Ishikawa (cell line): ENCODE data around the gene RIMBP2.

ENCODE experiments used
- CEBPB ChIP-seq: IDR thresholded peaks from 2 replicates; pipeline ENCODE4 v1.6.1; 2012
- CREB1 ChIP-seq: IDR thresholded peaks from 2 replicates; pipeline ENCODE4 v1.6.1; 2012; ENCODE audit warnings: low read depth
- EGR1 ChIP-seq: IDR thresholded peaks from 2 replicates; pipeline ENCODE4 v1.6.1; 2012
- EP300 ChIP-seq: IDR thresholded peaks from 2 replicates; pipeline ENCODE4 v1.6.1; 2012; ENCODE audit warnings: borderline replicate concordance
- FOXM1 ChIP-seq: IDR thresholded peaks from 2 replicates; pipeline ENCODE4 v1.6.1; 2012; ENCODE audit warnings: low read depth, borderline replicate concordance
- MAX ChIP-seq: IDR thresholded peaks from 2 replicates; pipeline ENCODE4 v1.6.1; 2012
- NFIC ChIP-seq: IDR thresholded peaks from 2 replicates; pipeline ENCODE4 v1.6.1; 2012
- RAD21 ChIP-seq: IDR thresholded peaks from 2 replicates; pipeline ENCODE4 v1.6.1; 2012; ENCODE audit warnings: low read depth
- TAF1 ChIP-seq: IDR thresholded peaks from 2 replicates; pipeline ENCODE4 v1.6.1; 2012; ENCODE audit warnings: low read depth, mild to moderate bottlenecking
- TCF12 ChIP-seq: IDR thresholded peaks from 2 replicates; pipeline ENCODE4 v1.6.1; 2012; ENCODE audit warnings: low read depth
- TEAD4 ChIP-seq: IDR thresholded peaks from 2 replicates; pipeline ENCODE4 v1.6.1; 2012
- USF1 ChIP-seq: IDR thresholded peaks from 2 replicates; pipeline ENCODE4 v1.6.1; 2012
- YY1 ChIP-seq: IDR thresholded peaks from 2 replicates; pipeline ENCODE4 v1.6.1; 2012; ENCODE audit warnings: low read depth
- ZBTB7A ChIP-seq: IDR thresholded peaks from 2 replicates; pipeline ENCODE4 v1.6.1; 2012; ENCODE audit warnings: low read depth
- TF ChIP-seq, protein P1 (sequence below): IDR thresholded peaks from 2 replicates; pipeline ENCODE4 v1.6.1; 2012; ENCODE audit warnings: low read depth, mild to moderate bottlenecking

Gene RIMBP2

DNA sequence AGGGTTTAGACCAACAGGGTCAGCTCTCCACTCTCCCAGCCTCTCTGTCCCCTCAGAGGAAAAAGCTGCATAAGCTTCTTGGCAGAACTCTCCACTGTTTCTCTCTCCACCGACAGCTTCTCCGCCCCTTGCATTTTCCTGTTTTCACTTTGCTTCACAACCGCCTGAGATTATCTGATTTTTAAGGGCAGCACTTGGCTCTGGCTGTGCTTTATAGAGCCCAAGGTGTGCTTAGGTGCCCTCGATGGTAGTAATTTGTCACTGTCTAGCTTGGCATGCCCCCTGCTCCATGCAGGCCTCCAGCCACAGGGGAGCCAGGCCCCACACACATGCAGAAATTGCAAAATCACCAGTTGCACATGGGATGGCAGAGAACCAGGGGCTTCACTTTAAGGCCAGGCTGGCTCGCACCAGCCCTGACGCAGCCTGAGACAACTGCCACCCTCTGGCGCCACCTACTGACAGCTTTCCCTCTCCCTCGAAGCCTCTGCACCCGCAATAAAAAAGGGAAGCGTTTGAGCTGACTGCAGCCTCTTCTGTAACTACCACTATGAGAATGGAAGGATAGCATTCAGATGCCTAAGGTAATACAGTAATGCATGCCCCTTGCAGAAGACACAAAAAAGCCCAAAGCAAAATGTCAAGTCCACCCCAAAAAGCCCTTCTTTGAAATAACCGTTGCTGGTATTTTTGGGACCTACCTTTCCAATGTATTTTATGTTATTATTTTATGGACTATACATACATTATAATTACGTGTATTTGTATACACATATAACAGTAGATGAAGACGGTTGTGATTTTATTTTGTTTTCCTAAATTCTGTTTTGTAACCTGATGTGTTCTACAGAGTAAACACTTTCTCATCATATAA, 32.0 kb upstream of the RIMBP2 start:
- no peak for TF ChIP-seq USF1
- TF ChIP-seq RAD21, result peak; percentile 87

DNA sequence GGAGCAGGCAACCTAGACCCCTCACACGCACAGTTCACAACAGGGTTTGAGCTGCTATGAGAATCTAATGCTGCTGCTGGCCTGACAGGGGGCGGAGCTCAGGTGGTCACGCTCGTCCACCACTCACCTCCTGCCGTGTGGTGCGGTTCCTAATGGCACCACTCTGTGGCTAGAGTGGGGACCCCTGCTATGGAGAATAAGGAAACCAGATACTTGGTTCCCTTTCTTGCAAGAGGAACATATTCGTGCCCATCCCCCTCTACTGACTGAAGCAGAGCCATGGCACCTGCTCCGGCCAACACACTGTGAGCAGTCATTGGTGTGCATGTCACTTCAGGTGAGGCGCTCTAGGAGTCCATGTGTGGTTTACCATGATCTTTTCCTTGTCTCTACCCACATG, 30.4 kb upstream of the RIMBP2 start:
- TF ChIP-seq TCF12 (no peak), FOXM1 (no peak), TEAD4 (no peak), ZBTB7A (no peak), EP300 (no peak), TAF1 (no peak), CEBPB (no peak), CREB1 (no peak), MAX (no peak), EGR1 (no peak), YY1 (no peak), NFIC (no peak), RAD21 (no peak), USF1 (no peak)
- TF ChIP-seq, protein P1, sequence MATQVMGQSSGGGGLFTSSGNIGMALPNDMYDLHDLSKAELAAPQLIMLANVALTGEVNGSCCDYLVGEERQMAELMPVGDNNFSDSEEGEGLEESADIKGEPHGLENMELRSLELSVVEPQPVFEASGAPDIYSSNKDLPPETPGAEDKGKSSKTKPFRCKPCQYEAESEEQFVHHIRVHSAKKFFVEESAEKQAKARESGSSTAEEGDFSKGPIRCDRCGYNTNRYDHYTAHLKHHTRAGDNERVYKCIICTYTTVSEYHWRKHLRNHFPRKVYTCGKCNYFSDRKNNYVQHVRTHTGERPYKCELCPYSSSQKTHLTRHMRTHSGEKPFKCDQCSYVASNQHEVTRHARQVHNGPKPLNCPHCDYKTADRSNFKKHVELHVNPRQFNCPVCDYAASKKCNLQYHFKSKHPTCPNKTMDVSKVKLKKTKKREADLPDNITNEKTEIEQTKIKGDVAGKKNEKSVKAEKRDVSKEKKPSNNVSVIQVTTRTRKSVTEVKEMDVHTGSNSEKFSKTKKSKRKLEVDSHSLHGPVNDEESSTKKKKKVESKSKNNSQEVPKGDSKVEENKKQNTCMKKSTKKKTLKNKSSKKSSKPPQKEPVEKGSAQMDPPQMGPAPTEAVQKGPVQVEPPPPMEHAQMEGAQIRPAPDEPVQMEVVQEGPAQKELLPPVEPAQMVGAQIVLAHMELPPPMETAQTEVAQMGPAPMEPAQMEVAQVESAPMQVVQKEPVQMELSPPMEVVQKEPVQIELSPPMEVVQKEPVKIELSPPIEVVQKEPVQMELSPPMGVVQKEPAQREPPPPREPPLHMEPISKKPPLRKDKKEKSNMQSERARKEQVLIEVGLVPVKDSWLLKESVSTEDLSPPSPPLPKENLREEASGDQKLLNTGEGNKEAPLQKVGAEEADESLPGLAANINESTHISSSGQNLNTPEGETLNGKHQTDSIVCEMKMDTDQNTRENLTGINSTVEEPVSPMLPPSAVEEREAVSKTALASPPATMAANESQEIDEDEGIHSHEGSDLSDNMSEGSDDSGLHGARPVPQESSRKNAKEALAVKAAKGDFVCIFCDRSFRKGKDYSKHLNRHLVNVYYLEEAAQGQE, result no peak

- no peak for TF ChIP-seq CEBPB
- no peak for TF ChIP-seq EP300
- TF ChIP-seq TAF1, result no peak
- TF ChIP-seq CREB1, result no peak
- no peak for TF ChIP-seq TCF12
- no peak for TF ChIP-seq MAX
- TF ChIP-seq RAD21, result no peak
- no peak for TF ChIP-seq USF1
- TF ChIP-seq FOXM1, result no peak
- TF ChIP-seq, protein P1, result no peak
- TF ChIP-seq NFIC, result no peak
- no peak for TF ChIP-seq ZBTB7A
- no peak for TF ChIP-seq YY1
- TF ChIP-seq EGR1, result no peak
- no peak for TF ChIP-seq TEAD4
Observed at GRCh38 chr12:130745921-130746320, 29.8 kb upstream of the RIMBP2 start.

DNA sequence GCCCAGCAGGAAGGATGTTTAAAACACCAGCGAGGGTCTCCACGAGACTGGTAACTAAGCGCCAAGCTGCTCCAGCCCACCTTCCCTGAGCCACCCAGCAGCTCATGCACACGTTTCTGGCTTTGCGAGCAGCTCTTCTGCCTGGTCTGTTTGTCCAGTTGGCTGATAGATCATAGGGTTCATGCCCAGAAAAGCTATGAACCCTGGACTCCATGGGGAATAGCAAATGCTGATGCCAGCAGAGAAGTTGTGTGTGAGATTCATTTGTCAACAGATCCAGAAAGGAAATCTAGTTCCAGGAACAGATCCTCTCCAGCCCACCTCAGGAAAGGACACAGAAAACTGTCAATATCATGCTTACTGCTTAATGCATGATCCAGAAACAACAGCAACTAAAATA, 28.2 kb upstream of the RIMBP2 start:
- TF ChIP-seq CREB1 (no peak), MAX (no peak), EP300 (no peak), TEAD4 (no peak), TCF12 (no peak), TAF1 (no peak), NFIC (no peak), RAD21 (no peak), FOXM1 (no peak), ZBTB7A (no peak), EGR1 (no peak)
- TF ChIP-seq, protein P1, result no peak
